Suppressor macrophage treated with lipopolysaccharide for 4 hours (primary cell): Measurements from ENCODE around the gene SIAH2.
A peak's percentile ranks its signal among the peaks of the same experiment; 100 is the strongest.
"Not testable (repeated sequence)": the region's sequence is repeated elsewhere in the genome, so short reads cannot be mapped to it uniquely, and the experiment has no call there.

Source experiments
- DNase-seq: peaks from one replicate; pipeline ENCODE4 v3.0.0-alpha.2; 2020

The SIAH2 gene

GRCh38 chr3:150763122-150763840 lies at the start of gene SIAH2:
TSS of gene SIAH2 (minus strand) at chr3:150763169. CDS start at chr3:150762849, 320 bp downstream.
- peak; percentile 98 for DNase-seq

- DNase-seq, result no peak
These were observed 49.0 kb upstream of the SIAH2 start for GRCh38 chr3:150811984-150812383.

- DNase-seq, result no peak
These were observed 47.7 kb upstream of the SIAH2 start for GRCh38 chr3:150810641-150811040.

GRCh38 chr3:150806185-150806835 lies 43.3 kb upstream of the SIAH2 start:
- no peak for DNase-seq

- no peak for DNase-seq
These were observed 42.4 kb upstream of the SIAH2 start for GRCh38 chr3:150805354-150805753.

- no peak for DNase-seq
These were observed 40.5 kb upstream of the SIAH2 start for GRCh38 chr3:150803440-150803985.

GRCh38 chr3:150800722-150801121 lies 37.8 kb upstream of the SIAH2 start:
- DNase-seq, result no peak

- DNase-seq, result no peak
These were observed 35.2 kb upstream of the SIAH2 start for GRCh38 chr3:150798122-150798618.

- DNase-seq, result no peak
These were observed 34.2 kb upstream of the SIAH2 start for GRCh38 chr3:150797155-150797554.

- DNase-seq, result not testable (repeated sequence)
These were observed 33.6 kb upstream of the SIAH2 start for GRCh38 chr3:150796527-150796926.

GRCh38 chr3:150793641-150794040 lies 30.7 kb upstream of the SIAH2 start:
- no peak for DNase-seq

- DNase-seq, result no peak
These were observed 27.7 kb upstream of the SIAH2 start for GRCh38 chr3:150790629-150791028.

- DNase-seq, result no peak
These were observed 26.5 kb upstream of the SIAH2 start for GRCh38 chr3:150789451-150789850.

GRCh38 chr3:150787741-150788370 lies 24.9 kb upstream of the SIAH2 start:
- peak; percentile 86 for DNase-seq

GRCh38 chr3:150786791-150787190 lies 23.8 kb upstream of the SIAH2 start:
- no peak for DNase-seq

- no peak for DNase-seq
These were observed 21.8 kb upstream of the SIAH2 start for GRCh38 chr3:150784747-150785125.

GRCh38 chr3:150783920-150784746 lies 21.2 kb upstream of the SIAH2 start:
- no peak for DNase-seq

- no peak for DNase-seq
These were observed 20.3 kb upstream of the SIAH2 start for GRCh38 chr3:150783316-150783715.

- no peak for DNase-seq
These were observed 16.5 kb upstream of the SIAH2 start for GRCh38 chr3:150779402-150779858.

- no peak for DNase-seq
These were observed 15.9 kb upstream of the SIAH2 start for GRCh38 chr3:150778793-150779401.

- no peak for DNase-seq
These were observed 12.1 kb upstream of the SIAH2 start for GRCh38 chr3:150775001-150775599.
